Measurements from ENCODE around the gene GARIN5B. TPM values are rescaled to one million over a fixed set of nuclear protein-coding genes. Genes with fewer than 3 reads are reported as not detected.

Gene GARIN5B
- total and polyA plus RNA-seq, 2 of the 13 experiments (the other 11 are each of a cell fraction or from before 2014, with no cell fraction given), result not detected

DNA sequence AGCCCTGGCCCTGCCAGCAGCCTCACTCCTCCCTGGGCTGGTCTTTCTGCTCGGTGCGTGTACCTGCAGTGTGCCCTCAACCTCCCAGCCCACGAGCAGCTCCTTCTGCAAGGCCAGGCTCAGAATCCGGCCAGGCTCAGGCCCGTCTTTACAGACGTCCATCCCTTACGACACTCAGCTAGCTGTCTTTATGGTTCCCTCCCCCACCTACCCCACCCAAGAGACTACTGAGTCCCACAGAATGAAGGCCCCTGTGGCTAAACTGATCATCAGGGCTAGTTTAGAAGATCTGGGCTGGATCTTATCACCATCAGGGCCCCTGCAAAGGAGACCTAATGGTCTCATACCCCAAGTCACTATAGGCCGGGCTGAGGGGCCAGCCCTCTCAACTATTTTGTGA is 48.7 kb downstream of the GARIN5B start:
- in situ Hi-C loops (cut with HindIII; ENCODE audit: extremely low pct_ligation_motif_present, low pct_unique_long_range_greater_than_20kb), result no loop called here
- FAIRE-seq (no peak), DNase-seq (ENCODE audit: low spot score) (no peak), ATAC-seq (no peak)
- Histone ChIP-seq H3K27me3 (ENCODE audit: control insufficient read depth in 1 of 2, insufficient read depth in 2 of 2, low read length in 2 of 2) (peaks cover 0 to 5% of the 10 kb centered on the region in 2 experiments; a peak in 1 of 5 replicates), H3K4me2 (ENCODE audit: low read depth, low read length) (no peak overlapping the region), H3K36me3 (replicated peaks in 1 of 2; ENCODE audit: control insufficient read depth in 1 of 2, insufficient read depth in 2 of 2, low read length in 2 of 2) (no peaks in the 10 kb centered on the region), H3K79me2 (ENCODE audit: insufficient read depth, low read length) (no peaks in the 10 kb centered on the region), H3K9me3 (ENCODE audit: low read length) (no peaks in the 10 kb centered on the region), H2AFZ (ENCODE audit: low read length) (no peak overlapping the region), H3K9ac (ENCODE audit: insufficient read depth, low read depth, low read length) (no peak overlapping the region), H3K27ac (ENCODE audit: extremely low read length, insufficient read depth, low read length) (no peak overlapping the region), H4K20me1 (ENCODE audit: insufficient read depth, low read length) (no peaks in the 10 kb centered on the region), H3K4me1 (ENCODE audit: insufficient read depth, low read length) (peaks cover 13% of the 10 kb centered on the region), H3K4me3 (replicated peaks in 1 of 3; ENCODE audit: insufficient read depth in 1 of 3, low read depth in 2 of 3, low read length in 3 of 3) (no peak overlapping the region)
- no TSS peak for BruUV-seq (replicated peaks)
- TF ChIP-seq RBM39 (IDR thresholded peaks at IDR 0.05; ENCODE audit: low read depth, low read length, poor library complexity, severe bottlenecking) (no peak), ZSCAN29 (CRISPR knock-in tag; conservative IDR thresholded peaks at IDR 0.05) (no peak), ZNF549 (CRISPR knock-in tag; IDR thresholded peaks at IDR 0.05) (no peak), FOXO1 (CRISPR knock-in tag; IDR thresholded peaks at IDR 0.05) (no peak), POLR2A (IDR thresholded peaks at IDR 0.05; ENCODE audit: insufficient read depth in 1 of 2, low read depth in 2 of 2, low read length in 2 of 2) (no peak), RORA (CRISPR knock-in tag; IDR thresholded peaks at IDR 0.05) (no peak), NCOA5 (CRISPR knock-in tag; IDR thresholded peaks at IDR 0.05) (no peak), MYC (CRISPR knock-in tag; IDR thresholded peaks at IDR 0.05; ENCODE audit: borderline replicate concordance) (no peak), ZNF557 (CRISPR knock-in tag; IDR thresholded peaks at IDR 0.05) (no peak), ZZZ3 (CRISPR knock-in tag; IDR thresholded peaks at IDR 0.05; ENCODE audit: borderline replicate concordance) (no peak), IRX3 (CRISPR knock-in tag; IDR thresholded peaks at IDR 0.05; ENCODE audit: borderline replicate concordance, low read depth) (no peak), HOXA9 (CRISPR knock-in tag; IDR thresholded peaks at IDR 0.05; ENCODE audit: borderline replicate concordance) (no peak)
- TF ChIP-seq, protein P1, sequence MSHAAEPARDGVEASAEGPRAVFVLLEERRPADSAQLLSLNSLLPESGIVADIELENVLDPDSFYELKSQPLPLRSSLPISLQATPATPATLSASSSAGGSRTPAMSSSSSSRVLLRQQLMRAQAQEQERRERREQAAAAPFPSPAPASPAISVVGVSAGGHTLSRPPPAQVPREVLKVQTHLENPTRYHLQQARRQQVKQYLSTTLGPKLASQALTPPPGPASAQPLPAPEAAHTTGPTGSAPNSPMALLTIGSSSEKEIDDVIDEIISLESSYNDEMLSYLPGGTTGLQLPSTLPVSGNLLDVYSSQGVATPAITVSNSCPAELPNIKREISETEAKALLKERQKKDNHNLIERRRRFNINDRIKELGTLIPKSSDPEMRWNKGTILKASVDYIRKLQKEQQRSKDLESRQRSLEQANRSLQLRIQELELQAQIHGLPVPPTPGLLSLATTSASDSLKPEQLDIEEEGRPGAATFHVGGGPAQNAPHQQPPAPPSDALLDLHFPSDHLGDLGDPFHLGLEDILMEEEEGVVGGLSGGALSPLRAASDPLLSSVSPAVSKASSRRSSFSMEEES (CRISPR knock-in tag; IDR thresholded peaks at IDR 0.05), result no peak
- TF ChIP-seq, protein P2, sequence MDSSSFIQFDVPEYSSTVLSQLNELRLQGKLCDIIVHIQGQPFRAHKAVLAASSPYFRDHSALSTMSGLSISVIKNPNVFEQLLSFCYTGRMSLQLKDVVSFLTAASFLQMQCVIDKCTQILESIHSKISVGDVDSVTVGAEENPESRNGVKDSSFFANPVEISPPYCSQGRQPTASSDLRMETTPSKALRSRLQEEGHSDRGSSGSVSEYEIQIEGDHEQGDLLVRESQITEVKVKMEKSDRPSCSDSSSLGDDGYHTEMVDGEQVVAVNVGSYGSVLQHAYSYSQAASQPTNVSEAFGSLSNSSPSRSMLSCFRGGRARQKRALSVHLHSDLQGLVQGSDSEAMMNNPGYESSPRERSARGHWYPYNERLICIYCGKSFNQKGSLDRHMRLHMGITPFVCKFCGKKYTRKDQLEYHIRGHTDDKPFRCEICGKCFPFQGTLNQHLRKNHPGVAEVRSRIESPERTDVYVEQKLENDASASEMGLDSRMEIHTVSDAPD (CRISPR knock-in tag; IDR thresholded peaks at IDR 0.05), result no peak
- TF ChIP-seq, protein P3, sequence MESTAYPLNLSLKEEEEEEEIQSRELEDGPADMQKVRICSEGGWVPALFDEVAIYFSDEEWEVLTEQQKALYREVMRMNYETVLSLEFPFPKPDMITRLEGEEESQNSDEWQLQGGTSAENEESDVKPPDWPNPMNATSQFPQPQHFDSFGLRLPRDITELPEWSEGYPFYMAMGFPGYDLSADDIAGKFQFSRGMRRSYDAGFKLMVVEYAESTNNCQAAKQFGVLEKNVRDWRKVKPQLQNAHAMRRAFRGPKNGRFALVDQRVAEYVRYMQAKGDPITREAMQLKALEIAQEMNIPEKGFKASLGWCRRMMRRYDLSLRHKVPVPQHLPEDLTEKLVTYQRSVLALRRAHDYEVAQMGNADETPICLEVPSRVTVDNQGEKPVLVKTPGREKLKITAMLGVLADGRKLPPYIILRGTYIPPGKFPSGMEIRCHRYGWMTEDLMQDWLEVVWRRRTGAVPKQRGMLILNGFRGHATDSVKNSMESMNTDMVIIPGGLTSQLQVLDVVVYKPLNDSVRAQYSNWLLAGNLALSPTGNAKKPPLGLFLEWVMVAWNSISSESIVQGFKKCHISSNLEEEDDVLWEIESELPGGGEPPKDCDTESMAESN (CRISPR knock-in tag; conservative IDR thresholded peaks at IDR 0.05), result no peak
- 76% methylated on average over 8 of the region's 8 CpGs for WGBS (ENCODE audit: low lambda C conversion rate)
- intact Hi-C loops (cut with micrococcal nuclease; ENCODE audit: unreplicated experiment), result no loop called here
- POLR2A ChIA-PET, result no interaction called here
- CTCF ChIA-PET (ENCODE audit: low intra/inter-chr PET ratio, low total read pairs), result no interaction called here
